GM21717 (cell line): ENCODE measurements around the gene OR10G3.

Experiments
- ATAC-seq: cut with Tn5 transposase; IDR thresholded peaks from one replicate; pipeline ENCODE4 v1.9.1; 2021; ENCODE audit warnings: mild to moderate bottlenecking, moderate library complexity; ENCODE audit not compliant: unreplicated experiment

Gene OR10G3

DNA sequence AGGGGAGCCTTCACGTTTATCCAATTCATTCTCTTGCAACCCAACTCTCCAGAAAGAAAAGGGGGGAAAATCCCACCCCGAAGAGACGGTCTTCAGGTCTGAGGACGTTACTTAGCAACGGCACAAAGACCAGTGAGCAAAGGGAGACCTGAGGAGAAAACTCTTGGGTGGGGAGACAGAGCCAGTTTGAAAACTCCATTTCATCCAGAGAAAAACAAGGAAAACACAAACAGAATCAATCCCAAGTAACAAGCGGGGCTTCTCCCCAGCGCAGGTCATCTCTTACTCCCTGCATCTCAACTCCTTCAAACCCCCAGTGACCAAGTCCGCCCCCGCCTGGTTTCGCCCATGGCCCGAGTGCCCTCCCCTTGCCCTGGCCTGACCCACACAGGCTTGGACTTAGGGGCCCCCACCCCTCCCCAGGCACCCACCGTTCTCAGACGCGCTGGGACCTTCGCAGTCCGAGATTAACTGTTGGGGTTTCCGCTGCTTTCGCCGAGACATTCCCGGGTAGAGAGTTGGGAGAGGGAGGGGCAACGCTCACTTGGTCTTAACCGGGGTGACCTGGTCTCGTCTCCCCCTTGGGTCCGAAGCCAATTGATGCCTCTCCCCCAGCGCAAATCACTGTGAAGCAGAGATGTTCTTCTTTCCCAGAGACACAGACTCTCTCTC is 43.3 kb downstream of the OR10G3 start:
- ATAC-seq = no peak

DNA sequence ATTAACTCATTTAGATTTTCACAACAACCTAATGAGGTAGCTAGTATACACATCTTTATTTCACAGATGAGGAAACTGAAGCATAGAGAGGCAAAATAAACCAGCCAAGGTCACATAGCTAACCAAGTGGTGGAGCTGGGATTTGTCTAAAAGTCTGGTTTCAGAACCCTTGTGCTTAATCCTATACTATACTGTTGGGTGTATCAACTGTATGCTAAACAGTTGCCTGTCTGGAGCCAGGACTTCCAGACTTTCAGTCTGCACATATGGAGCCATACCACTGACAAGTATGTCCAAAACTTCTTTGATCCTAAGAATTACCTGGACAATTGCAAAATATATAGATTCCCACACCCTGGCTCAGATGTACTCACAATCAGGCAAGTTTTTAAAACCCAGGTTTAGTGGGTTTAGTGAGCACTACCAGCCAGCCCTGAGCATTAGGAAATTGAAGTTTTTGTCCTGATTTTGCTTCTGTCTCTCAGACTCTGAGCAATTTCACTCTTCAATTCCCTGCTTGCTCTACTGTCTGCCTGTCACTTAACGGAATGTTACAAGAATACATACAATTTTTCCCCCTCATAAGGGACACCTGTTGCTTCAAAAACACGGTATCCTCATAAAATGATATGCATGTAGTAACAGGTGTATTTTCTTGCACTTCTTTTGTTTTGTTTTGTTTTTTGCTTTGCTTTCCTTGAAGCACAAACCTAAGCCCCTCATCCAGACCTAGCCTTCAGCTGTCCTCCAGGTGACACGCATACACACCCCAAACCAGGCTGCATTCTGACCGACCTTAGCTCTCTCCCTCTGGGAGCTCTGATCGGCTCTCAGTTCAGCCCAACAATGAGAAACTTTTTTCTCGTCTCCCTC is 44.1 kb downstream of the OR10G3 start:
- ATAC-seq = no peak

DNA sequence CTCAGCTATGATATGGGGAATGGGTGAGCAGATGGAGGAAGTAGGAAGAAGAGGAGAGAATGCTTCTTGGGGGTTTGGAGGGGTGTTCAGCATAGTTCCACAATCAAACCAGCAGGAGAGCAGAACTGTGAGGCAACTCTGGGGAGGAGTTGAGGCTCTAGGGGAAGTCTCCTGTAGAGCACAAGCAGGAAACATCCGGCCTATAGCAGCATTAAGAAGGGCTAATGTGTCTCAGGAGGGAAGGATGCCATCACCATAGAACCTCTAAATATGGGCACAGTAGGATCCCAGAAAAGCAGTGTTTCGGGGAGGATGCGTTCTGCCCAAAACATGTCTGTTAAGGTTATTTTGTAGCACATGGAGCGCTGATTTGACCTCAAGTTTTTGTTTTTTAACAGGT is 45.3 kb downstream of the OR10G3 start:
- ATAC-seq = no peak

DNA sequence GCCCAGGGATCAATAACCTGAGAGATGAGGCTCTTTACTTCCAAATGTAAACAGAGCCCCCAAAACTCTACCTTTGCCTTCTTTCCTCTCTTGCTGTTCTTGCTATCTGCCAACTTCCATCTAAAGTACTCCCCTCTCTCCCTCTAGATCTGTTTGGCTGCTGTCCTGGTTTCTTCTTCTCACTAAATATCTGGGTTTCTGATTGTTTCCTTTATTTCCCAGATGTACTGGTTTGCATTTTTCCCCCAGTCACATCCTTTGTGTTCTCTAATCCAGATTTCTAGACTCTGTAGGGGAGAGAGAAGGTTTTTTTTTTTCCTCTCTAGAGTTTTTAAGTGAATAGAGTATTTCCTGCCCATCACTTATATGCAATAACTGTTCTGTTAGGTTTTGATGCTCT is 46.6 kb downstream of the OR10G3 start:
- no peak for ATAC-seq

DNA sequence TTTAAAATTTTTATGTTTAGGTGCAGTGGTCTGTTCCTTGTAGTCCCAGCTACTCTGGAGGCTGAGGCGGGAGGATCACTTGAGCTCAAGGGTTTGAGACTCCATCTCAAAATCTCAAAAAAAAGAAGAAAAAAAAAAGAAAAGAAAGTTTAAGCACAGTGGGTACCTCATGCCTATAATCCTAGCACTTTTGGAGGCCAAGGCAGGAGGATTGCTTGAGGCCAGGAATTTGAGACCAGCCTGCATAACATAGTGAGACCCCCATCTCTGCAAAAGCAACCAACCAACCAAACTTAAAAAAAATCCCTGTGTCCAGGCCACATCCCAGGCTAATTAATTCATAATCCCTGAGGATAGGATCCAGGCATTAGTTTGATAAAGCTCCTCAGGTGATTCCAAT is 50.4 kb downstream of the OR10G3 start:
- no peak for ATAC-seq

DNA sequence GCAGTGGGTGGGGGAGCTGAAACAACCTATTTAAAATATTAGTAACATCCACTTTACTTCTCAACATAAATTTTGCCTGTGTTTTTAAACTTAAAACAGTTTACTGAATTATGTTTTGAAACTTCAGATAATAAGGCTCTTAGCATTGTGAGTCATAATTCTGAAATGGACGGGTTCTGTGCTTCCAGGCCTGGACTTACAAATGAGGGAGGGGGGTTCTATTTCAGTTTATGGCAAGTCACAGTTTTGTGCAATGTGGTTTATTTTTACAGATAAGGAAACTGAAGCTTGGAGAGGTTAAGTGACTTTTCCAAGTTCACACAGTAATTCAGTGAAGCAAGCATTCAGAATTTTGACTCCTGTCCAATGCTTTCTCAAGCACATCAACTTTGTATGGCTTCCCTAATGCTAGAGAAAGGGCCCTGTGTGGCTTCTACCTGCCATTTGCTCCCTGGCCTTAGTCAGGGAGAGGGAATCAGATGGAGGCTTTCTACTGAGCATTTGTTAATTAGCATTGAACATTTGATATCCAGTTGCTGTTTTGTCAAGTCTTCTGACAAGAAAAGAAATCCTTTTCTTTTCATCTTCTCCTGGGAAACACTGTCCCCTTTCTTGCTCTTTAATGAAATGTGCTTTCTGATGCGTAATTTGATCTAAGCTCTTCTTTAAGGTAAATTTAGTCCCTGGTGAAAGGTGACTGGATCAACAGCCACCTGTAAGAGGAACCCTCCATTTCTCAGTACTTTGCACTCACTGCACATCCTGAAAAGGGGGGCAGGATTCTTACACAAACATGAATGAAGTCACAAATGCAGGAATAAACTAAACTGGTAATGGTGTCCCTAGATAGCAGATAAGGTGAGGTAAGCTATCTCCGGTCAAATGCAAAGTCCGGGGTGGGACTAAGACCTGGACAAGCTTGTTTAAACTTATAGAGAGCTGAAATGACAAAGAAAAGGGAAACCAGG is 51.2 kb downstream of the OR10G3 start:
- ATAC-seq = no peak

DNA sequence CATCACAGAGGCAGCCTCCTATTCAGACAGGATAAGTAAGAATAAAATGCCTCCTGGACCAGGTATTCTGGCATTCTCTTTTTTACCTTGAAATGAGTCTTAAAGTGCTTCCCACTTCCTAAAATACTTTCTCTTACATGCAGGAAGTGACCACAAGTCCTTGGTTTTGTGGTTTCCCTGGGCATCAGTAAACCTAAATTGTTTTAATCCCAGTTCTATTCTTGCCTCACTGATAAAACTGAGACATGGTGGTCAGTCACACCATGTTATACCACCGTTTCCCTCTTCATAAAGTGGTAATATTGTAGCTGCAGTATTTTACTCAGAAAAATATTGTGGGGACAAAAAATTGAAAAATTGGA is 52.6 kb downstream of the OR10G3 start:
- ATAC-seq = no peak

DNA sequence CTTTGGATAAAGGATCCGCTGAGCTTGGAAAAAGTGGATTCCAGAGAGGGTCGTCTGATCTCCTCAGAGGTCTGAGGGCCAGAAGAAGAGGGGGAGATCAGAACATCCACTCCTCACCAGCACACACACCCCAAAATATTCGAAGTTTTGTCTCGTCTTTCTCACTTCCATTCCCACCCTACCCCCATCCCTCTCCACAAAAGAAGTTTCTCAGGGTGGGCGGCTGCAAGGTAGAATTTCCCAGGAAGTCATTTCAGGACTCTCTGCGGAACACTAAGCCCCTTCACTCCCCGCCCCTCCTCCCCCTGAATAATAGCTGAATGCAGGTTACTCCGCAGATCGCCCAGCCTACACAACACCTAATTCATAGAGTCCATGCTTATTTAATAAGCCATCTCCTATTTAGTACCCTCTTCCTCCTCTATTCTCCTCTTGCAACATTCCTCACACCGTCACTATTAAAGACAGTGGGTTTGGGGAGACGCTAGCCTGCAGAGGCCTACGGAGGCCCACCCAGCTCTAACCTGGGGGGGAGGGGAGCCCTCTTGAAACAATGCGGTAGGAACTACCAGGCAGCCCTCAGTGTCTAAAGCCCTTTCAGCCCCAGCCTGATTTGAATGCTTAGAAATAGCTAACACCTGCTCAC is 53.1 kb downstream of the OR10G3 start:
- no peak for ATAC-seq

DNA sequence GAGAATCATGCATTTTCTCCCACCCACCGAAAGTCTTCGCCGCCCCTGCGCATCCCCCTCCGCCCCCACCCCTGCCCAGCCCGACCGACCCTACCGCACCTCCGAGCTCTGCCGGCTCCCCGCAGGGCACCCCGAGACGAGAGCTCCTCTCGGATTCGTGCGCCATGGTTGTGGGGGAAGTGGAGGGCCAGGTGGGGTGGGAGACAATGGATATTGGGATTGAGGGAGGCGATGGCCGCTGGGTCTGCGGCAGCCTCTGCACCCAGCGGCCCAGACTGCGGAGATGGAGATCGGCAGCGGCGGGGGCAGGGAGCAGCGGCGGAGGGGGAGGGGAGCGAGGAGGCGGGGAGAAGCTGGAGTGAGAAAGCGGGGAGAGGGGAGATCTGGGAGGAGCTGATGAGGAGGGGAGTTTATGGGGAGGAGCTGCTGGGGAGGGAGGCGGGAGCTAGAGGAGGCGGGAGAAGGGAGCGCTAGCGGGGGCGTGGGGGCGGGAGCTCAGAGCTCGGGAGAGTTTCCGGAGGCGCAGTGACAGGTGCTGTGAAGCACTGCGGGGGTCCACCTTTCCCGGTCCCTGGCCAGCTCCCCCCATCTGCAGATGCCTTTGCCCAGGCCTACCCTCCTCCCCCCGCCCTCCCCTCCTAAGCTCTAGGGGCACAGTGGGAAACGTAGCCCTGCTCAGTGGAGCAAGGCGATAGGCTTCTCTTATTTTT is 53.8 kb downstream of the OR10G3 start, which contains the start of gene SALL2:
TSS of gene SALL2 (minus strand) at position 385 of the 710 bp plus-strand sequence. CDS start at position 166, 219 bp downstream.
- ATAC-seq = no peak

DNA sequence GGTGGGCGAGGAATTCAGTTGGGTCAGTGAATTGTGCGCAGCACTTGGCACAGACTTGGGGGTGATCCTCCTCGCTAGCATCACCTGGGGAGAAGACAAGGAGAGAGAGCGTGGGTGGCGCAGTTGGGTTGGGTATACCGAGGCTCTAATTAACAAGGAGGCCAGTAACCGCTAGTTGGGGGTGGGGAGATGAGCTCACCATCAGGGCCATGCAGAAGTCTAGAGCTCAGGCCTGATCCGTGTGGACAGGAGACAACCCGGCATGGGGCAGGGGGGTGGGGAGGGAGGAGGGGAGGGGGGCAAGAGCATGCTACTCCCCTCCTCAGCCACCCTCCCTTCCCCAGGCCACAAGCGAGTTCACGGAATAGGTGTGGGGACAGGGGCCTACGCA is 54.3 kb downstream of the OR10G3 start:
- ATAC-seq = no peak

DNA sequence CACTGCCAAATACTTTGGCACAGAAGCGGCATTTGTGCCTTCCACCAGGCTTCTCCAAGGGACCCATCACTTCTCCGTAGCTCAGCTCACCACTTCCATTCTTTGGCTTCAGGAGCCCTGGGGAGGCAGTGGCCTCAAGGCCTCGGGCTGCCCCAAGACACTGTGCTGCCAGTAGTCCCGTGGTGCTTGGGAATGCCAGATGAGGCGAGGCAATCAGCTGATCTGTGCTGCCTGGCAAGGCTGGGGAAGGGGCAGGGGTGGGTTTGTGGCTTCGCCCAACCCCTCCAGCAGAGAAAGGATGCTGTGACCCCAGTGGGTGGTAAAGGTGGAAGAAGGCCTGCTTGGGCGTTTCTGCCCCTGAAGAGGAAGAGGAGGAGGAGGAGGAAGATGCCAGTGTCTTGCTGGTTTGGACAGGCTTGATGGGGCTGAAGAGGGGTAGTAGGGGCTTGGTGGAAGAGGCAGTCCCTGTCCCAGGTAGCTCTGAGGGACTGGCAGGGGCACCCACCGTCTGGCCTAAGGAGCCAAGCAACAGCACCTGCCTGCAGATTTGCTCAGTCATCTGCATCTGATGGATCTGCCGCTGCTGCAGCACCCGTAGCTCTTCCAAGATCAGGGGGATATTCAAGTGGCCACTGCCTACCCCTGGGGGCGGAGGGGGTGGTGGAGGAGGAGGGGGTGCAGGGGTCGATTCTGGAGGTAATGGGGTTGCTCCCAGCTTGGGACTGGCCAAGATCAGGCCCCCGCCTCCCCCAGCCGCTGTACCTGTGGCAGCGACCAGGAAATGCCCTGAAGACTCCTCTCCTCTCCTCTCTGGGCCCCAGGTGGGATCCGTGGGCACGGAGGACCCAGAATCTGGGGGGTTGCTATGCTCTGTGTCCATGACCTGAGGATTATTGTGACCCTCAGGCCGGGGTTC is 55.0 kb downstream of the OR10G3 start:
- no peak for ATAC-seq

DNA sequence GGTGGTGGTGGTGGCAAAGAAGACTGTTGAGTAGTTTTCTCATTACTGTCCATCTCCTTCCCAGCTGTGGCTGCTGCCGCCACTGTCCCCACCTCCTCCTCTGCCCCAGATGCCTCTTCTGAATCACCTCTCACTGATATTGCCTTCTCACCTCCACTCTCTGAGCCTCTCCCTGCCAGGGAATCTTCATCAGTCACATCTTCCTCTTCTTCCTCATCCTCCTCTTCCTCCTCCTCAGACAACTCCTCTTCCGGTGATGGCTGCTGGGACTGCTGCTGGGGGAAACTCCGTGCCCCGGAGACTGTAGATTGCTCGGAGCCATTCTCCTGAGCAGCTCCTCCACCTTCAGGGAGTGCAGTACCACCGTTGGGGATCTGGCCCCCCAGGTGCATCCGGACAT is 56.7 kb downstream of the OR10G3 start:
- no peak for ATAC-seq

DNA sequence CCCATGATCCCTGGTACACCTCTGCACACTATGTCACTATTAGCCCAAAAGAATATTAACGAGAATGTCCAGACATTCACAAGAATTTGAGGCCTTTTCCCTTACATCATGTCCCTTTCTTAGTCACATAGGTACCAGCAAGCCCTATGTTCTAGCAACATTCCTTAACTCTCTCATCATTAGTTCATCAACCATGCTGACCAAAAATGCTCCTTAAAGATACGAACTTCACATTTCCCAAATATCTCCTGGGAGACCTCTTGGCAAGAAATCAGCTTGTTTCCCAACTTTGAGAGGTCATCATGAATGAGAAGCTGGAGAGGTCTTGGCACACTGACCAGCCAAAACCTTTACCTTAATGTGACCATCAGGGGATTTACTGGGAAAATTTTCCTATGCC is 58.4 kb downstream of the OR10G3 start:
- ATAC-seq = no peak

DNA sequence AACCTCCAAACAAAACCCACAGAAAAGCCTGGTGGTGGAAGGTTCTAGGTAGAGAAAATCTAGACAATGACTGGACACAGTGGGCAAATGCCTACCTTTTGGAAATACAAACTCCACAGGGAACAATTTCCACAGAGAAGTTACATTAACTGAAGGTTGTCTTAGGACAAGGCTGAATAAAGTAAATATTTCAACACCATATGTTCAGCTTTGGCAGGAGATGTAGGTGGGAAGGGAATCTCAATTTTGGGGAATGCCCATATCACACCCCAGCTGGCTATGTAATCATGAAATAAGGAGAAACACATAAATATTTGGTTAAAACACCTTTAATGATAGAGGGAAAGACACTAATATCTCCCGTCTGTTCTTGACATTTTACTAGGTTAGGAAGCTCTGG is 59.1 kb downstream of the OR10G3 start:
- ATAC-seq = no peak

DNA sequence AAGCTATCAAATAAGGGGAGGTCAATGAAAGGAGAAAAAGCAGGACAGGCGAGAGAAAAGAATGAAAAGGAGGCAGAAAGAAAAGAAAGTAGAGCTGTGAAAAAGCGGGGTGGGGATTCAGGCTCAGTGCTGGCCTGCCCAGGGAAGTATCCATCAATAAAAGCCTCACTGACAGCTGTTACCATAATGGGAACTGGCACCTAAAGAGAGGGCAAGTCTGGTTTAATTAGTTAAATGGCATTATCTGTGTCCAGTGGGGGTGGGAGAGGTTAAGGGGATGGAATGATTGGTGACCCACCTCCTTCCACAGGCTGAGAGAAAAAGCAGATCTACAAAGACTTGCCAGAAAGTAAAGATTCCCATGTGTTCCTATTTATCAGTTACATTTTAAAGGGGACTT is 61.2 kb downstream of the OR10G3 start:
- ATAC-seq = no peak
